T-helper 1 cell (primary cell): ENCODE data around the gene DMBX1.

Source experiments
- DNase-seq, 5 donors: peaks; one replicate each; pipeline ENCODE4 v3.0.0-alpha.2; 2012 to 2020

The DMBX1 gene

DNA sequence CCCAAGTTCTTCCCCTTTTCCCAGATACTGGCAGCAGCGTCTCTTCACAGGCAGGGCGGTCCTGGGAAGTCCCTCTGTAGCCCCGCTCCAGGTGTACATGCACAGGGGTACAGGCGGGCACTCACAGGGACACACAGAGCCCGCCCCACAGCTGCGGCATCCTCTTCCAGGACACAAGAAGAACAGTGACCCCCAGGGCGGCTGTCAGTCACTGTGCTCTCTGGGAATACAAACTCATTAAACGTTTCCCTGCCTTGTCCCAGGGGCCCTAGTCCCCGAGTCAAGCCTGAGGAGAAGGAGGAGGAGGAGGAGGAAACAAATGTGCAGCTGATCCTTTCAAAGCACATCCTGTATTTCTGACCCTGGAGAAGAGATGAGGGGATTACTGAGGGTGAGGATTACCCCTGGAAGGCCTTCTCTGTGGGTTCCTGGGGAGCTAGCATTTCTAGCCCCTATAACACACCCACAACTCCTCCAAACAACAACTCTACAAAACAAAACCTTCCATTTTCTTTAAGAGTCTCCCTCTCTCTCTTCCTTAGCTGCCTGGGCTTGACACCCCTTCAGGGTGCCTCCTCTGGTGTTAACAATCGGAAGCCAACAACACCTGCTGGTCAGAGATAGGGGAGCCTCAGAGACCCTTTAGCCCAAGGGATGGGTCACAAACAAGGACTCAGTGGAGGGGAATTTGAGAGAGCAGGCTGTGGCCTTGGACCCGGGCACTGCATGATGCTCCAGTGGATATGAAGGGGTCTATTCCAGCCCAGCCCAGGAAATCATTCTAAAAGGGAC is 28.4 kb upstream of the DMBX1 start:
- no peak for DNase-seq

DNA sequence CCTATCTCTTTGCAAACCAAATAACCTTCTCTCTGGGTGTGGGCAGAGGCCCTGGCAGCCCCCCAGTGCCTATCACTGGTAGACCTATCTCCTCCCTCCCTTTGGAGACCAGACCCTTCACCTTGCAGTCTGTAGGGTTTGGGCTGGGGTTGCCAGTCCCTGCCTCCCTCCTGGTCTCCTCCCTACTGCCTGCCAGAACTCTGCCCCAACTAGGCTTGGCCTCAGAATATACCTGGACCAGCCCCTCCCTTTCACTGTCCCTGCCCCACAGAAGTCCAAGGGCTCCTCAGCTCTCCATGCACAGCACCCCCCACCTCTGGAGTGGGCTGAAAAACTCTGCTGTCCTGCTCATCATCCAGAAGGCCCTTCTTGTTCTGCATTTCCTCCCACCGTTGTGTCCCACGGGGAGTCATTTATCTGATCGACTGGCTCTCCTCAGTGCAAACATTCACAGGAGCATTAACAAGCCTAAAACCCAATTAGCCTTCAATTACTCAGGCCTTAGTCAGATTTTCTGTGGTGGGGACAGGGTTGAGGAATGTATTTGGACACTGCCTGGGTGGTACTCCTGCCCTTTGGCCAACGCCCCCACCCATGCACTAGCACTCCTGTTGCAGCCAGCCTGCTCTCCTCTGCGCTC is 27.7 kb upstream of the DMBX1 start:
- no peak for DNase-seq

DNA sequence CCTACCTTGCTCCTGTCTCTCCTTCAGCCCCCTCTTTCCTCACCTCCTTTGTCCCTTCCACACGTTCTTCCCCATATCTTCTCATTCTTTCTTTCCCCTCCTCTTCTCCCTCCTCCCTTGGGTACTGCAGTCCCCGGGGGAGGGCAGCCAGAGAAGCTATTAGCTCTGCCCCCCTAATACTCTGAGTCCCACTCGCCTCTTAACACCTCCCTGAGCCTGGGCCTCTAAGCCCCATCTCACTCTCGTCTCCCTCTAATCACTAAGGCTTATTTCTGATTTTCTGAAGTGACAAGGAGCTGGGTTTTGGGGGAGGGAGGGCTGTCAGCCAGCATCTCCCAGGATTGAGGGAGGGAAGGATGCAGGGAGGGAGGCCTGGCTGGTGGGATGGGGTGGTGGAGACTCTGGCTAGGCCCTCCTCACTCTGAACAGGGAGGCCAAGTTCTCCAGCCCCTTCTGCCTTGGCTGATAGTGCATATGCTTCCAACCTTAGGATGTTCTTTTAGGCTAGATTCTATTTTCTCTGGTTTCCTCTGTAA is 25.6 kb upstream of the DMBX1 start:
- no peak for DNase-seq

DNA sequence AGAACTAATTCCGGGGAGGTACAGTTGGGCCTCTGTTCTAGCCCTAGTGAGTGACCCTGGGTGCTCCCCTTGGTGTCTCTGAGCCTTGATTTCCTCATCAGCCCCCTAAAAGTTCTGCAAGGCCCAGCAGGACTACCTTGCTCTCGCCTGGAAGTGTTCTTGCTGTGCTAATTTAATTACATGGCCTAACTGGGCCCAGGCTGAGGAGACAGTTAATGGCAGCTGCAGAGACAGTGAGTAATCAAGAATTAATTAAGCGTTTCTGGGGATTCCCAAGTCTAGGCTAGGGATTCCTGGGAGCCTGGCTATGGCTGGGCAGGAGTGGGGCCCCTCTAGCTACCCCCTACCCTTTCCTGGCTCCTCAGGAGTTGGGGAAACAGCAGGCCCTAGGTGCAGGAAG is 24.7 kb upstream of the DMBX1 start:
- no peak for DNase-seq

DNA sequence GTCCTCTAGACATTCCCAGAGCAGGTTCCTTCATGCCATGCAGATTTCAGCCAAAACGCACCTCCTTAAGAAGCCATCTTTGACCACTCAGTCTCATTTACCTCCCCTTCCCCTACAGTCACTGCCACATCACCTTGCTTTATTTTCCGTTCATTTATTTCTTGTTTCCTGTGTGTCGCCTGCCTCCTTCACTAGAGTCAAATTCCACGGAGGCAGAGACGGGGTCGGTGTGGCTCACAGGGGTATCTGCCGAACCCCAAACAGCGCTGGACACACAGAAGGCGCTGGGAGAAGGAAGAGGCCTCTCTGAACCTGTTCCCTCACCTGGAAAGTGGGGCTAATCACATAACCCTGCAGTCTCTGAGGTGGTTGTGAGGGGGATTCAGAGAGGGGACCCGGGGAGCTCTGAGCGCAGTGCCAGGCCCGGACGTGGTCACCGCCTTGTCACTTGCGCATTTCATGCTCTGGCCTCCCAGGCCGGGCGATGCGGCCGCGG is 23.6 kb upstream of the DMBX1 start:
- DNase-seq = no peak

DNA sequence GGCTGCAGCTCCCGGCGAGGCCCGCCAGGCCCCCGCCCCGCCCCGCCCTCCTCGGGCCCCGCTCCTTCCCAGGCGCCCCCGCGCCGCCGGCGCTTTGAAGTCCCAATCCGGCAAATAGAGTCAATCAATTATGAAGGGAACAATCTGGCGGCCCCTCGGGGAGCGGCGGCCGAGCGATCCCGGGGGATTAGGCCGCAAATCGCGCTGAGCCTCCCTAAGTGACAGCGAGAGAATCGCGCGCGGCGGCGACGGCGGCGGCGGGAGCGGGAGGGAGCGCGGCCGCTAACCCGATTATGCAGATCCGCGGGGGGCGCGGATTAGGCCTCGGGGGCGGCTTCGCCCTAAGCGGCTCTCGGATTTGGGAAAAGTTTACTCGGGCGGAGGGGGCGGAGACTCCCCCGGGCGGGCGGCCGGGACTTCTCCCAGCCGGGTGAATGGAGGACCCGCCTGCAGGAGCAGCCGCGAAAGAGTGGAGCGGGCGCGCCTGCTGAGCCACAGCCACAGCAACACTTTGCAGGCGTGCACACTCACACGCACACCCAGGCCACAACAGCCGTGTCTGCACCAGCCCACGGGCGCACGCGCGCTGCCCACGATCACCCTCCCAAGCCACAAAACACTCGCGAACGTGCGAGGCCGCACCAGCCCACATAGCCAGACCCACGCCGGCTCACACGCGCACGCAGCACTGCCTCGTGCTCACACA is 23.0 kb upstream of the DMBX1 start:
- DNase-seq = no peak

DNA sequence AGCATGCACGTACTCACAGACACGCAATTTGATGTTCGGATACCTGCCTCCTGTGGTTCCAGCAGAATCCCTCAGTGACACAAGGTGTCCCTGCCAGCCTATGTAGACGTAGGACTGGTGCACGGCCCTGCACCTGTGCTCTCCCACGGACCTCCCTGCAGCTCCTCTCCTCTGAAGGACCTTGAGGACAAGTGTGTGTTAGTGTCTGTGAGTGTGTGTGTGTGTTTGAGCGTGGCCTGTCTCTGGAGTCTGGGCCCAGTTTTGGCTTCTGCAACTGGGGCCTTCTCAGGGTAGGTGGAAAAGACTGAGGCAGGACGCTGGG is 22.5 kb upstream of the DMBX1 start:
- DNase-seq = no peak

DNA sequence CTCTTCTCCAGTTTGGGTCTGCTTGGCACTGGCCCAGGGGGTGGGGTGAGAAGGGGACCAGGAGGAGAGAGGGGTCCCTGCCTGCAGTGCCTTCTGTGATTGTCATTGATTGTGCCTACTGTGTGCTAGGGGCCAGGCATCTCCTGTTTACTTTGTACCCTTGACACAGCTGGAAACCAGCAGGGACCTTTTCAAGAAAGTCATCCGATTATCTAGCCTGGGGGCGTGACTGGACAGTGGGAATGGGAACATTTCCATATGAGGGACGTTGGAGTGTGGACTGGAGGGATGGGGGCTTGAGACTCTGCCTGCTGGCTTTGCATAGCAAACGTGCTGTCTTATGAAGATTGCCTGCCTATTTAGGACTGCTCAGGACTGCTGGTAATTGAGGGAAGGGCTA is 19.8 kb upstream of the DMBX1 start:
- DNase-seq = no peak

DNA sequence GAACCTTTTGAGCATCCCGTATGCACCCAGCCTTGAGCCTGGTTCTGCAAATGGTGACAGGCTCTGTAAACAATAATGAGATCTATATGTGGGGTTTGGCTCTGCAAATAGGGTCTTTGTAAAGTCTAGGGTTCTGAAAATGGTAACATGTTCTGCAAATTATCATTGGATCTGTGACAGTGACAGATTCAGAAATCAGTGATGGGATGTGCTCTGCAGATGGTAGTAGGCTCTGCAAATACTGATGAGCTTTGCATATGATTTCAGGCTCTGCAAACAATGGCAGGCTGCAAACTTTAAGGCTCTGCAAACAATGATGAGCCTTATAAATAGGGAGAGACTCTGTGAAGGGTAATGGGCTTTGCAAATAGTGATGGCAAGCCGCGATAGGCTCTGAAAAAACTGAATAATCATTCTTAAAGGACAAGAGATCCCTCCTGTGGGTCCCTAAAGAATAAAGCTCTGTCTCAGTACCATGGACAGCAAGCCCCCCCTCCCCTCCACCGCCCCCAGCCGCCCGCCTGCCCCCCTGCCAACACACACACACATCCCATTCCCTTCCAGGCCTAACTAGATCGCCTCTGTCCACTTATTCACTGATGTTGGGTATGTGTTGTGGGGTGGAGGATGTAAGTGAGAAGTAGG is 17.7 kb upstream of the DMBX1 start:
- no peak for DNase-seq

DNA sequence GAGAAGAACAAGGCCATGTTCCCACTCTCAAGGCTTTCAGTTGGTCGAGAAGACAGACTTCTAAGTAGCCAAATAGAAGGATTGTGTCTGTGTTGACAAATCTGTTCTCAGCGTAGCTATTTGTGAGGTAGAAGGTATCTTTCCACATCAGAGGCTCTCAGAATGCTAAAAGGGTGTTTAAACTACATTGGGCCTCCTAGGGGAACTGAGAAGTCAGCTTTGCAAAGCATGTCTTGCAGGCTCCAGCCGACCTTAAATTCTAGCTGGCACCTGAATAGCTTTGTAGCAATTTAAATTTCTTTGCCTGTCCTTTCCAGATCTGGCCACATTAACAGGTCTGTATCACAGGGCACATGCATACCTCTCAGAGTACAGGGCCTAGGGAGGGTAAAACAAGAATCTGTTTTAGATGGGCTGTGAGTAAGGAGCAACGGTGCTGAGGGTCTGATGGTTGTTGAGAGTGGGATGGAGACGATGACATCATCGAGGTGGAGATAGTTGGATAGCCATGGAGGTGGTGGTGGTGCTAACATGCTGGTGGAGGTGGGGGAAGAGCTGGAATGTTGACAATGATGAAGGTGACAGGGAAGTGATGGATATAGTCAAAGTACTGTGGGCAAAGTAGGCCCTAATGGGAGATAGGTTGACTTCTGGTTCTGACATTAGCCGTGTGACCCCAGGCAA is 17.0 kb upstream of the DMBX1 start:
- DNase-seq = no peak

DNA sequence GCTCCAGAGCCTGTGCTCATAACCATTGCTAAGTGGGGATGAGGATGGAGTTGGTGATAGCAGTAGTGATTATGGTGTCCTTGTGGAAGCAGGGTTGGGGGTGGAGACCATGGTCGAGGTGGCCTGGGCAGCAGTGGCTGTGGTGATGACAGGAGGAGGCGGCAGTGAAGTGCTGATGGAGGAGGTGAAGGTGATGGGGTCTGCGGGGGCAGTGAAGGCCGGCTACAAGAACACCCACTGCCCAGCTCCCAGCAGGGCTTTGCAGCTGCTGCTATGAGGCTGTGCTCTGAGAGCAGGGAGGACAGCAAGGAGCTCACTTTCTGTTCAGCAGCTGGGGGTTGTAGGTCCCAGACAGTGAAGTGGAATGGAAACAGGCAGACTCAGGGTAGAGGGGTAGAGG is 15.6 kb upstream of the DMBX1 start:
- DNase-seq = no peak

DNA sequence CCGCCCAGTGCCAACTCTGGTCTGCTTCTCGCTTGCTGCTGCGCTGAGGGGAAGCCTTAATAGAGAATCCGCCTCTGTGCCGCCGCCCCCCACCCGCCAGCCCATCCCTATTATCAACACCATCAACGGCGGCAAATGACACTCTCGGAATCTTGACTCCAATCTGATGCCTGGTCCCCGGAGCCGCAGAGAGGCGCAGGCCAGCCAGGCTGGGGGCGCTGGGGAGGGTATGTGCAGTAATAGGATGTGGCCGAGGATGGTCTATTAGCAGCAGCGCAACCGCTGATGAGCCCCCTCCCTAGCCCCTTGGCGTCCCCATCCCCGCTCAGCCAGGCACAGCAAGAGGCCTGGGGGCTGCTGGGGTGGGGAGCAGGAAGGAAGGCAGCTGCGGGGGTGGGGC is 15.1 kb upstream of the DMBX1 start:
- no peak for DNase-seq

DNA sequence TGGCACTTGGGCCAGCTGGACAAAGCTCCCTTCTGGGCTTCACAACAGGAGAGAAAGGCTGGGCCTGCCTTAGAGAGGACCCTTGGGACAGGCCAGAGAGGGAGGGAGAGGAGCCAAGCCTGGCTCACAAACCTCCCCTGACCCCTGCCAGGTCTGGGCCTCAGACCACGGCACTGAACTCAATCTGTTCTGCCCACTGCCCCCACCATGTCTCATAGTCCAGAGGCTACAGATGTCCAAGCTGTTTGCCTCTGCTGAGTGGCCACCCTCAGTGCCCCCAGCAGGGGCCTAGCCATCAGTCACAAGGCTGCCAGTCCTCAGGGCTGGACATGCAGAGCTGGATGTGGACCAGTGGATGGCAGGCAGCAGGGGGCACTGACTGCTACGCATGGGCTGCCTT is 13.0 kb upstream of the DMBX1 start:
- DNase-seq = no peak

DNA sequence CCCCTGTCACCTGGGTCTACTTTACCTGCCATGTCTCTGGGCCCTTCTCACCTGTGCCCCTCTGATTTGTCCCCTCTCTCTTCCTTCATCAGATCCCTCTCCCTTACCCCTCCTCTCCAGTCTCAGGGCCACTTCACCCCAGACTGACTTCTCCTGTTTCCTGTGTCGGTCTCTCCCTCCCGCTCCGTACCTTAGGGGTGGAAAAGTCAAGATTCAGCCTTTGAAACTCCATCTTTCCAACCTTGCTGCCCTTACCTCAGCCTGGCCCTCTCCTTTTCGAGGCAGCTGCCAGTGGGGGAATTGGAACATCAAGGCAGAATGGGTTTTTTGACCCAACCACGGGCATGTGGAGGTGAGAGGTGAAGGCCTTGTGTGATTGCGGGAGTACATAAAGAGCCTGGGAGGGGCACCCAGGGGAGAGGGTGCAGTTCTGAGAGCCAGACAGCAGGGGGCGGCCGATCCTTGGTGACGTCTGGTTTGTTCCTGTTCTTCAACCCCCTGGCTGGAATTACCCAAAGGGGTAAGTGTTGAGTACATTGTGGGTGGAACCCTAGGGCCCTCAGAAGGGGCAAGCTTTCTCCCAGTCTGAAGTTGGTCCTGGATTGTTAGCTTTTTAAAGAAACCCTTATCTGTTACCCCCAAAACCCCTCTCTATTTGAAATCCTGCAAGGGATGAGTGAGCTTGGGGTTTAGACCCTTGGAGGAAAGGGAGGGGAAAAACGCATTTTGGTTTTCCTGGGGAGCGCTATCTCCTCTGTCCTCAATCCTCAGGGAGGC is 12.3 kb upstream of the DMBX1 start:
- DNase-seq = peak; percentile 35 to 68 (median 51)

DNA sequence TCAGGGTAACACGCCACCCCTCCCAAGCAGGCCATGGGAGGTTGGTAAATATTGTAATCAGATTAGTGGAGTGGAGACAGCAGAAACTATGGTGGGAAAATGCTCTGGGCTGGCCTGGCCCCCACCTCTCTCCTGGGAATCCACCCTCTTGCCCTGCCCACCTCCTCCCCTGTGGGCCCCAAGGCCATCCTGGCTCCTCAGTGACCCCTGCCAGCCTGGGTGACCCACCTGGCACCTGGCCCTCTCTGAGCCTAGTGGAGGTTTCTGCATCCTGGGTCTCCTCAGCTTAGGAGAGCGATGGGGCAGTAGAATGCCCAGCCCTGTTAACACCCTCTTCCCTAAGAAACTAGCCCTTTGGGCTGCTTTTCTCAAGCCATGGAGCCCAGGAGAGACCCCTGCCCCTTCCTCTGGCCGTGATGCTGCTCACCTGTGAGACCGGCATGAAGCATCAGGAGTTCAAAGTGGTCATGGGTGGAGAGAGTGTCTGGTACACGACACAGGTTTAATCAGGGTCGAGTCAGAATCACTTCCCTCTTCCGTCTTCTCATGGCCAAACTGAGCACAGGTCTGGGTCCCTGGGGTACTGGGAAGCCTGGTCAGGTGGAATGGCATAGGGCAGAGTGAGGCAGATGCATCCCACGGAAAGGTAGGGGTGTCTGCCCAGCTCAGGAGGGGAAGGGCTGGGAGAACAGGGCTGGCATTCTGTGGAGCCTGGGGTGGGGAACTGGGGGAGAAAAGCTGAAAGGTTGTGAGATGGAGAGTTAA is 10.7 kb upstream of the DMBX1 start:
- no peak for DNase-seq

DNA sequence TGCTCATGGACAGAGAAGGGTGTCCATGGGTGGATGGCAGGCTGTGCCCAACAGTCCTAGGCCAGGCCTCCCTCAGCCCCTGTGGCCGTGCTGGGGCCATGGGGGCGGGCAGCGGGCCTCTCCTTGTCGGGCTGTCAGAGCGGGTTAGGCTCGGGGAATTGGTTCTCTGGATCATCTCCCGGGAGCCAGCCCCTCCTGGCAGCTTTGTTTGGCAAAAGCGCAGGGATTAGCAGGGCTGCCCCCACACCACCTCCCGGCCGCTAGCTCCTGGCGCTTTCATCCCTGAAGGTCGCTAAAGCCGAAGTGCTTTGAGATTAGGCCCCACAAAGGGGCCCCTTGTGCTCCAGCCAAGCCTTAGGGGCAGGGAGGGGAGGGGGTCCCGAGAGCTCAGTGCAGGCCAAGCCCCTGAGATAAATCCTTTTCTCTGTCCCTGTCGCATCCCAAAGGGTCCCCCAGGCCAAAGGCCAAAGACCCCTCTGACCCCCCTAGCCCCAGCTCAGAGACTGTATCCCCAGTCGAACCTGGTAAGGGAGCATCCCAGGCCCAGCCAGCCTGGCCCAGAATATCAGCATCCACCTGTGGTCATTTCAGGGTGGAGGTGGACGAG is 9.8 kb upstream of the DMBX1 start:
- no peak for DNase-seq

DNA sequence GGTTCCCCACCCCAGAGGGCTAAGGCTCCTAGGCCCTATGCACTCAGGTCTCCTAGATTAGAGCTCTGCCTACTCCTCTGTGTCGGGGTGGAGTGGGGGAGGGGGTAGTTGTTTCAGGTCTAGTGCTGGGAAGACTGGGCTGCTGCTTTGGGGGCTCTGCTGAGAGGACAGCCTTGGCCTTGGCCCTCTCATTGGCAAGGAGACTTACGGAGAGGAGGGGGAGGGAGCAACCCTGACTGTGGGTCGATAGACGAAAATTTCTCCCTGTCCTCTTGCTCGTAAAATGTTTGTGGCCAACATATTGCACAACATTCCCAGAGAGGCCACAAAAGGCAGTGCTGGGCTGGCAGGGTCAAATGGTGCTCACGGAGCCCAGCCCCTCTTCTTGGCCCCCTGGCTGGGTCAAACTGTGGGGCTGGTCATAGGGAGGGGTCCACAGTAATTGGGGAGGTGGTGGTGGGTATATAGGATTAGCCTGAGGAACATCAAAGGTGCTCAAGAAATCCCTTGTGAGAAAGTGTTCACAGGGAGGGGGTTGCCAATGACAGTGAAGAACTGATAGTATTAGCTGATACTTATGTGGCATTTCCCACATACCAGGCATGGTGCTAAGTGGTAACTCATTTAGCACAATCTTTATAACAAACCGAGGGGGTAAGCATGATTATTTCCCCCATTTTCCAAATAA is 8.5 kb upstream of the DMBX1 start:
- DNase-seq = no peak

DNA sequence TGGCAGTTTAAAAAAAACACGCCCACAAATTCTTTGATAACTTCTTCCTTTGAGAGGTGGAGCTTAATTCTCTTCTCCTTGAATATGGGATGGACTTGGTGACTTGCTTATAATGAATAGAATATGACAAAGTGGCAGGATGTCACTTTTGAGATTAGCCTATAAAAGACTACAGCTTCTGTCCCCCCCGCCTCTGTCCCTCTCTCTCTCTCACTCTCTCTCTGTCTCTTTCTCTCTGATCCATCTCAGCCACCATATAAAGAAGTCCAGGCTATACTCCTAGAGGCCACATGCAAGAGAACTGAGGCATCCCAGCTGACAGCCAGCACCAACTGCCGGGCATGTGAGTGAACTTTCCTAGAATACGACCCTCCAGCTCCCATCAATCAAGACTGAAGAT is 7.7 kb upstream of the DMBX1 start:
- no peak for DNase-seq

DNA sequence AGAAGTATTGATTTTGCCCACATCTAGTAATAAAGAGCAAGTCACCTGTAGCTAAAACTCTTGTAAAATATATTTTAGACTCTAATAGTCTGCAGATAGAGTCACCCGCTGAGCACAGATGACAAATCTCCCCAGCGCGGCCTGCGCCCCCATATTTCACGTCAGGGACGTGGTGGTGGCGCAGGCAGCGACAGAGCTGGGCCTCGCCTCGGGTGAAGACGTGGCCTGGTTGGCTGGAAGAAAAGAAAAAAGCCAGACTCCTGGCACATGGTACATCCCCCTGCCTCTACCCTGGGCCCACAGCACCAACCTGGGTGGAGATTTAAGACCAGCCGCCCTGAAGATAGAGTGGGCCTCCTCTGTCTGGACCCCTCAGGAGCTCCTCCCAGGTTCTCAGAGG is 6.0 kb upstream of the DMBX1 start:
- no peak for DNase-seq
